Esophagus squamous epithelium (tissue), 5 donors: ENCODE measurements around the gene SPINT1. TPM values are rescaled to one million over a fixed set of nuclear protein-coding genes. Genes with fewer than 3 reads are reported as not detected.

ENCODE experiments used
- DNase-seq: peaks from one replicate; lab custom pipeline; 2025; lab: John Stamatoyannopoulos, UW
- H3K27ac ChIP-seq, 4 donors: fragments of 200-600 bp; sonication (generic); one replicate each; pipeline ENCODE4 v1.5.1; 2016 to 2019; ENCODE audit warnings: mild to moderate bottlenecking in 1 of 4
- H3K27me3 ChIP-seq, 4 donors: fragments of 200-600 bp; sonication (generic); 1 replicate in 3 of 4; 2 replicates in 1 of 4; pipeline versions ENCODE4 v1.5.1 to v1.6.0; 2017 to 2021; ENCODE audit warnings: antibody characterized with exemption in 1 of 4
- H3K36me3 ChIP-seq, 3 donors: fragments of 200-600 bp; sonication (generic); one replicate each; pipeline ENCODE4 v1.5.1; 2016 to 2019
- H3K4me1 ChIP-seq, 3 donors: fragments of 200-600 bp; sonication (generic); one replicate each; pipeline ENCODE4 v1.5.1; 2017 to 2019
- H3K4me3 ChIP-seq, 4 donors: fragments of 200-600 bp; sonication (generic); 1 replicate in 3 of 4; 2 replicates in 1 of 4; pipeline ENCODE4 v1.5.1; 2016 to 2019; ENCODE audit warnings: mild to moderate bottlenecking in 2 of 4, moderate library complexity in 1 of 4
- H3K9me3 ChIP-seq, 3 donors: fragments of 200-600 bp; sonication (generic); one replicate each; pipeline ENCODE4 v1.5.1; 2016 to 2019
- CTCF ChIP-seq, 6 experiments: fragments of 450-650 bp in 4 of 6; fragments of 200-600 bp in 2 of 6; sonication (generic) in 2 of 6; IDR thresholded peaks; one replicate each; pipeline ENCODE4 v1.5.1; 2016 to 2019; ENCODE audit warnings: antibody characterized with exemption in 6 of 6, mild to moderate bottlenecking in 4 of 6, moderate library complexity in 4 of 6
- POLR2A ChIP-seq, 4 donors: fragments of 450-650 bp; IDR thresholded peaks; one replicate each; pipeline ENCODE4 v1.6.1; 2017; ENCODE audit warnings: antibody characterized with exemption in 4 of 4, mild to moderate bottlenecking in 4 of 4, moderate library complexity in 3 of 4
- WGBS, 2 donors: methylation state at CpG; one replicate each; pipeline ENCODE4 v1.1.5; 2018; 5-methylcytosine and 5-hydroxymethylcytosine counted together
- intact Hi-C: fragments of 100-400 bp; cut with DNase I; formaldehyde crosslinking; loops from one replicate; pipeline ENCODE4 v1.15.0; 2022
- total RNA-seq, 4 donors: library from RNA; depleted of rRNA; stranded (reverse); fragments of >200 nt; gene quantifications; one replicate each; pipeline ENCODE4 v1.1.0, GENCODE V29; 2016
- donor health status: DM: yes; HTN: yes; CAD: no.

Gene SPINT1
- total RNA-seq, 4 donors from 2014 or later, result 168 to 506 (median 215) TPM

- DNase-seq, result no peak
- intact Hi-C loops, result no loop called here
- 0% methylated on average over 9 to 12 of the region's 74 CpGs for WGBS, 2 donors
Measured at GRCh38 chr15:40873694-40874561, 30.1 kb downstream of the SPINT1 start, which contains the start of gene RHOV. TSS of gene RHOV (minus strand) at chr15:40874234. CDS start at chr15:40874139, 95 bp downstream.

GRCh38 chr15:40875991-40876730 lies 32.3 kb downstream of the SPINT1 start:
- H3K27me3 ChIP-seq, result peaks cover 0 to 17% (median 0%) of the 10 kb centered on the region in 4 donors
- H3K4me3 ChIP-seq, result no peak overlapping the region
- H3K27ac ChIP-seq, result peak overlapping the region in 2 of 4 donors; percentile 62 to 74
- DNase-seq, result no peak
- TF ChIP-seq POLR2A (IDR thresholded peaks at IDR 0.05) (no peak), CTCF (IDR thresholded peaks at IDR 0.05) (no peak)
- H3K36me3 ChIP-seq, result peaks cover 0 to 7% (median 0%) of the 10 kb centered on the region in 3 donors
- intact Hi-C loops, result no loop called here
- H3K9me3 ChIP-seq, result no peaks in the 10 kb centered on the region
- peaks cover 8 to 85% (median 14%) of the 10 kb centered on the region in 3 donors for H3K4me1 ChIP-seq
- WGBS, 2 donors, result 55 to 70% methylated on average over 6 of the region's 6 CpGs

More at GRCh38 chr15:40873694-40874561, 30.1 kb downstream of the SPINT1 start, which contains the start of gene RHOV:
- peak within 1 kb of the TSS; percentile 59 to 85 (median 74) for H3K4me3 ChIP-seq
- peak in 3 of 4 donors; percentile 43 to 75 (median 64) for TF ChIP-seq POLR2A (IDR thresholded peaks at IDR 0.05)
- peak in 5 of 6 experiments; percentile 2 to 46 (median 17) for TF ChIP-seq CTCF (IDR thresholded peaks at IDR 0.05)
- H3K4me1 ChIP-seq, result peaks cover 8 to 94% (median 14%) of the 10 kb centered on the region in 3 donors
- H3K9me3 ChIP-seq, result no peaks in the 10 kb centered on the region
- H3K27me3 ChIP-seq, result peaks cover 0 to 17% (median 0%) of the 10 kb centered on the region in 4 donors
- H3K27ac ChIP-seq, result peak within 1 kb of the TSS; percentile 82 to 96 (median 94)
- peaks cover 0 to 7% (median 0%) of the 10 kb centered on the region in 3 donors for H3K36me3 ChIP-seq

GRCh38 chr15:40877694-40878093 lies 33.8 kb downstream of the SPINT1 start:
- peaks cover 0 to 6% (median 0%) of the 10 kb centered on the region in 3 donors for H3K36me3 ChIP-seq

GRCh38 chr15:40878785-40879184 lies 34.9 kb downstream of the SPINT1 start:
- no peaks in the 10 kb centered on the region for H3K9me3 ChIP-seq
- TF ChIP-seq POLR2A (IDR thresholded peaks at IDR 0.05) (no peak), CTCF (IDR thresholded peaks at IDR 0.05) (no peak)
- 29% methylated on average over 1 of the region's 1 CpG for WGBS, 2 donors
- peaks cover 0 to 3% (median 0%) of the 10 kb centered on the region in 4 donors for H3K27me3 ChIP-seq
- H3K4me1 ChIP-seq, result peaks cover 5 to 58% (median 7%) of the 10 kb centered on the region in 3 donors
- no peak overlapping the region for H3K4me3 ChIP-seq
- no peaks in the 10 kb centered on the region for H3K36me3 ChIP-seq
- intact Hi-C loops, result no loop called here
- H3K27ac ChIP-seq, result peak overlapping the region; percentile 55 to 85 (median 73)
- no peak for DNase-seq

More at GRCh38 chr15:40877694-40878093, 33.8 kb downstream of the SPINT1 start:
- WGBS, 2 donors, result 42 to 51% methylated on average over 2 of the region's 2 CpGs
- peaks cover 0 to 14% (median 0%) of the 10 kb centered on the region in 4 donors for H3K27me3 ChIP-seq
- H3K4me1 ChIP-seq, result peaks cover 8 to 69% (median 14%) of the 10 kb centered on the region in 3 donors
- H3K9me3 ChIP-seq, result no peaks in the 10 kb centered on the region
- no peak for DNase-seq
- TF ChIP-seq POLR2A (IDR thresholded peaks at IDR 0.05) (no peak), CTCF (IDR thresholded peaks at IDR 0.05) (no peak)
- H3K27ac ChIP-seq, result peak overlapping the region in 3 of 4 donors; percentile 11 to 82 (median 74)
- H3K4me3 ChIP-seq, result no peak overlapping the region
- intact Hi-C loops, result no loop called here
